ENCODE measurements around the gene KIAA1217.
A peak's percentile ranks its signal among the peaks of the same experiment; 100 is the strongest.

KIAA1217 gene

GRCh38 chr10:24208661-24209431 is at the start of gene KIAA1217:
Gene KIAA1217, plus strand, starts transcription at chr10:24209138. Its CDS starts 56 bp downstream, at chr10:24209194.
- peak; percentile 66 for DNase-seq (ENCODE audit: low spot score)

GRCh38 chr10:24162206-24162985 is 46.5 kb upstream of the KIAA1217 start:
- DNase-seq (ENCODE audit: low spot score), result no peak

GRCh38 chr10:24163485-24163884 is 45.5 kb upstream of the KIAA1217 start:
- DNase-seq (ENCODE audit: low spot score), result no peak

GRCh38 chr10:24168258-24169170 is 40.4 kb upstream of the KIAA1217 start:
- no peak for DNase-seq (ENCODE audit: low spot score)

GRCh38 chr10:24170199-24170598 is 38.7 kb upstream of the KIAA1217 start:
- no peak for DNase-seq (ENCODE audit: low spot score)

- no peak for DNase-seq (ENCODE audit: low spot score)
These were observed 36.0 kb upstream of the KIAA1217 start for GRCh38 chr10:24172909-24173308.

- DNase-seq (ENCODE audit: low spot score), result no peak
These were observed 34.9 kb upstream of the KIAA1217 start for GRCh38 chr10:24174014-24174413.

GRCh38 chr10:24176658-24177057 is 32.3 kb upstream of the KIAA1217 start:
- no peak for DNase-seq (ENCODE audit: low spot score)

- DNase-seq (ENCODE audit: low spot score), result no peak
These were observed 31.3 kb upstream of the KIAA1217 start for GRCh38 chr10:24177636-24178035.

GRCh38 chr10:24180891-24181290 is 28.0 kb upstream of the KIAA1217 start:
- no peak for DNase-seq (ENCODE audit: low spot score)

GRCh38 chr10:24184455-24184854 is 24.5 kb upstream of the KIAA1217 start:
- no peak for DNase-seq (ENCODE audit: low spot score)

GRCh38 chr10:24193330-24193729 is 15.6 kb upstream of the KIAA1217 start:
- DNase-seq (ENCODE audit: low spot score), result no peak

GRCh38 chr10:24197263-24197662 is 11.7 kb upstream of the KIAA1217 start:
- no peak for DNase-seq (ENCODE audit: low spot score)

- no peak for DNase-seq (ENCODE audit: low spot score)
These were observed 7.3 kb upstream of the KIAA1217 start for GRCh38 chr10:24201503-24202180.

GRCh38 chr10:24202181-24202570 is 6.8 kb upstream of the KIAA1217 start:
- peak; percentile 72 for DNase-seq (ENCODE audit: low spot score)

- no peak for DNase-seq (ENCODE audit: low spot score)
These were observed 3.1 kb upstream of the KIAA1217 start for GRCh38 chr10:24205821-24206220.

- no peak for DNase-seq (ENCODE audit: low spot score)
These were observed 2.6 kb upstream of the KIAA1217 start for GRCh38 chr10:24206334-24206733.

- DNase-seq (ENCODE audit: low spot score), result no peak
These were observed 2.0 kb upstream of the KIAA1217 start for GRCh38 chr10:24206926-24207325.

- DNase-seq (ENCODE audit: low spot score), result no peak
These were observed 1.6 kb upstream of the KIAA1217 start for GRCh38 chr10:24207341-24207740.

- DNase-seq (ENCODE audit: low spot score), result no peak
These were observed 942 bp upstream of the KIAA1217 start for GRCh38 chr10:24207781-24208611.

GRCh38 chr10:24209432-24209771 is 464 bp downstream of the KIAA1217 start:
- no peak for DNase-seq (ENCODE audit: low spot score)

Data from iPS-NIHi11 (cell line).